Glutamatergic neuron (in vitro differentiated cells): Measurements from ENCODE around the gene LY6G5B. TPM values are rescaled to one million over a fixed set of nuclear protein-coding genes. Genes with fewer than 3 reads are reported as not detected.

Source experiments
- DNase-seq: peaks from one replicate; pipeline ENCODE4 v3.0.0; 2022
- H3K27ac Mint-ChIP-seq: one replicate; pipeline ENCODE4 v1.8.0; 2020; ENCODE audit warnings: mild to moderate bottlenecking, mixed read lengths, inconsistent platforms; ENCODE audit not compliant: unreplicated experiment
- H3K27me3 Mint-ChIP-seq: one replicate; pipeline ENCODE4 v1.8.0; 2020; ENCODE audit warnings: mild to moderate bottlenecking, moderate library complexity, mixed read lengths, inconsistent platforms; ENCODE audit not compliant: unreplicated experiment
- H3K36me3 Mint-ChIP-seq: one replicate; pipeline ENCODE4 v1.8.0; 2020; ENCODE audit warnings: mild to moderate bottlenecking, mixed read lengths, inconsistent platforms; ENCODE audit not compliant: unreplicated experiment
- H3K4me1 Mint-ChIP-seq: one replicate; pipeline ENCODE4 v1.8.0; 2020; ENCODE audit warnings: mild to moderate bottlenecking, low read depth, mixed read lengths, inconsistent platforms; ENCODE audit not compliant: unreplicated experiment
- H3K4me3 Mint-ChIP-seq: one replicate; pipeline ENCODE4 v1.8.0; 2020; ENCODE audit warnings: mild to moderate bottlenecking, mixed read lengths, inconsistent platforms; ENCODE audit not compliant: unreplicated experiment
- H3K9me3 Mint-ChIP-seq: one replicate; pipeline ENCODE4 v1.8.0; 2020; ENCODE audit warnings: mild to moderate bottlenecking, moderate library complexity, mixed read lengths, inconsistent platforms; ENCODE audit not compliant: unreplicated experiment
- CTCF ChIP-seq: fragments of 200-600 bp; sonication (generic); IDR thresholded peaks from one replicate; pipeline ENCODE4 v1.5.0; 2021; ENCODE audit not compliant: partially characterized antibody, unreplicated experiment
- total RNA-seq: library from RNA; stranded (reverse); fragmentation: NEBNext Ultra II Directional; extraction: Animal tissue kit (Norgen Biotek cat#: 25700); gene quantifications from one replicate; pipeline ENCODE4 v1.2.1, GENCODE V29; 2021; ENCODE audit not compliant: unreplicated experiment

LY6G5B gene
- total RNA-seq, 1 donor from 2014 or later, result 43.1 TPM

DNA sequence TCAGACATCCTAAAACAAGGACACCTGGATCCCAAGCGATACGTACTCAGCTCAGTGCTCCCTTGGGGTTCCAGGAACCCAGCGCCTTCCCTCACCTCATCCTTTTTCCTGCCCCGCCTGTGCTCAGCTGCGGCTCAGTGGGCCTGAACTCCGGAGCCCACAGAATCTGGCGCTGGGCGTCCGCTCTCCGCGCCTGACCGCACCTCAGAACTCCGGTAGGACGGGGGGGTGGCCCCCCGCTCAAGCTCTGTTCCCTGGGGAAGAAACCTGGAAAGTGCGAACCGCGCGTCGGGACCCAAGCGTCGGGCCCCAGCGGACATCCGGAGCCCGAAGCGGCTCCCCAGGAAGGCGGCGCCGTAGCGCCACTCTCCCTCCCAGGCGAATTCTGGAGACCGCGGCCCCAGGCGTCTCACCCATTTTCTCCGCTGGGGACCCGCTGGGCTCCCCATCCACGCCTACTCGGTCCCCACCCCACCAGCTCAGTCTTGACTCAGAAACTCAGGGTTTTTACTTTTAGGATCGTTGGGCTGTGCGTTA, 11.4 kb downstream of the LY6G5B start:
- Mint-ChIP-seq H3K4me1 (peaks cover 12% of the 10 kb centered on the region), H3K27me3 (peaks cover 13% of the 10 kb centered on the region), H3K27ac (no peak overlapping the region), H3K4me3 (peak overlapping the region; percentile 89), H3K9me3 (peaks cover 19% of the 10 kb centered on the region), H3K36me3 (no peaks in the 10 kb centered on the region)
- TF ChIP-seq CTCF, result no peak
- no peak for DNase-seq

- DNase-seq, result no peak
Measured at GRCh38 chr6:31683591-31683990, 13.8 kb downstream of the LY6G5B start.

DNA sequence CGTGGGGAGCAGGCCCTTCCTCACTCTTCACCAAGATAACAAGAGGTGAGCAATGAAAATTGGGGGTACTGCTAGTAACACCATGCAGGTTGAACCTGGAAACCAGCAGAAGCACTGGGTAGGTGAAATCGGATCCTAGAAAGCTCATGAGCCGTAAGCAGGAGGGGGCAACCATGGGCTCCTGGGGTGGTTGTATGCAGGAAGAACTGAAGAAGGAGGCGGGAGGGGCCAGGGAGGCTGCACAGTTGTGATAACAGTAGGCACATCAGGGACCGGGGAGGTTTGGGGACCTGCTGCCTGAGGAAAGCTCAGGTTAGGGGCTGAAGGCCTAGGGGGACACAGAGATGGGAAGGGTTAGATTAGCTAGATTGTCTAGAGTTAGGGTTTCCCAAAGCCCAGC, 16.7 kb downstream of the LY6G5B start:
- Mint-ChIP-seq H3K4me3 (no peak overlapping the region), H3K36me3 (no peaks in the 10 kb centered on the region), H3K27ac (no peak overlapping the region), H3K9me3 (peaks cover 7% of the 10 kb centered on the region), H3K4me1 (peaks cover 3% of the 10 kb centered on the region), H3K27me3 (peaks cover 5% of the 10 kb centered on the region)
- DNase-seq, result no peak
- TF ChIP-seq CTCF, result no peak

More at GRCh38 chr6:31683591-31683990, 13.8 kb downstream of the LY6G5B start:
- no peak for TF ChIP-seq CTCF
- Mint-ChIP-seq H3K36me3 (no peaks in the 10 kb centered on the region), H3K9me3 (peaks cover 17% of the 10 kb centered on the region), H3K4me3 (peak overlapping the region; percentile 80), H3K4me1 (peaks cover 12% of the 10 kb centered on the region), H3K27me3 (peaks cover 11% of the 10 kb centered on the region), H3K27ac (no peak overlapping the region)

DNA sequence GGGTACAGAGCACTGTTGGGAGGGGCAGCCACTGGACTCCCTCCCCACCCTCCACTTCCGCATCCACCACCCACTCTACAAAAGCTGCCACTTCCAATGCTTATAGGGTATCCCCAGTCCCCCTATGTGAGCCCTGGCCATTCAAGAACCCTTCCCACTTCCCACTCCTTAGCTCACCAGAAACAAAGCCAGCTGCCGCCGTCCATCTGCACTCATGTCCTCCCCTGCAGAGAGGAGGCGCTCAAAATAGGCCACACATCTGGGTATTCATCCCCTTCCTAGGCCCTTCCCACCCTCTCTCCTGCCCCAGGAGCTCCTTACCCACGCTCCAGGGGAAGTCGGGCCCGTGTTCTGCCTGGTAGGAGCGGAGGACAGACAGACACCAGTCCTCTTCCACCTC, 17.5 kb downstream of the LY6G5B start:
- Mint-ChIP-seq H3K27me3 (peaks cover 4% of the 10 kb centered on the region), H3K4me1 (peaks cover 3% of the 10 kb centered on the region), H3K36me3 (no peaks in the 10 kb centered on the region), H3K9me3 (peaks cover 7% of the 10 kb centered on the region), H3K27ac (no peak overlapping the region), H3K4me3 (no peak overlapping the region)
- DNase-seq, result no peak
- TF ChIP-seq CTCF, result no peak

- Mint-ChIP-seq H3K9me3 (peaks cover 7% of the 10 kb centered on the region), H3K27ac (no peak overlapping the region), H3K4me3 (no peak overlapping the region), H3K4me1 (peaks cover 3% of the 10 kb centered on the region), H3K36me3 (no peaks in the 10 kb centered on the region), H3K27me3 (peaks cover 3% of the 10 kb centered on the region)
- no peak for DNase-seq
- no peak for TF ChIP-seq CTCF
Measured at GRCh38 chr6:31687860-31688693, 18.3 kb downstream of the LY6G5B start.
